GM19025 (cell line): ENCODE data around the gene CEP85L.
A peak's percentile ranks its signal among the peaks of the same experiment; 100 is the strongest.

Source experiments
- ATAC-seq: cut with Tn5 transposase; IDR thresholded peaks from one replicate; pipeline ENCODE4 v1.9.1; 2021; ENCODE audit warnings: mild to moderate bottlenecking, low read depth, moderate library complexity; ENCODE audit not compliant: unreplicated experiment

The CEP85L gene

DNA sequence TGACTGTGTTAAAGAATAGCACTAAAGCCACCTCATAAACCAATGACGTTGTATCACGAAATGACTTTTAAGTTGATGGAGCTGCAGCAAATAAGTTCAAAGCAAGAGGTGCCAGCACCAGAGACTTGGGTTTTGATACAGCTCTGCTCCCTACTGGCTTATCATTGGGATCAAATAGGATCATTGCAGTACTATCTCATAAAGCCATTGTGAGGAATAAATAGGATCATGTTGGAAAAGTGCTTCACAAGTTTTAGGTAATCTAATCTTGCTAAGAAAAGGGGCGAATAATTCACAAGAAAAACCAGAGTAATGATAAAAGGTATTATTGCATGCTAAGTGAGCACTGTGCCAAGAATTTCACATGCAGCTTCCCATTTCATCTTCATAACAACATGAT, 10.4 kb upstream of the CEP85L start:
- no peak for ATAC-seq

- no peak for ATAC-seq
Measured at GRCh38 chr6:118660218-118660569, 8.8 kb upstream of the CEP85L start.

DNA sequence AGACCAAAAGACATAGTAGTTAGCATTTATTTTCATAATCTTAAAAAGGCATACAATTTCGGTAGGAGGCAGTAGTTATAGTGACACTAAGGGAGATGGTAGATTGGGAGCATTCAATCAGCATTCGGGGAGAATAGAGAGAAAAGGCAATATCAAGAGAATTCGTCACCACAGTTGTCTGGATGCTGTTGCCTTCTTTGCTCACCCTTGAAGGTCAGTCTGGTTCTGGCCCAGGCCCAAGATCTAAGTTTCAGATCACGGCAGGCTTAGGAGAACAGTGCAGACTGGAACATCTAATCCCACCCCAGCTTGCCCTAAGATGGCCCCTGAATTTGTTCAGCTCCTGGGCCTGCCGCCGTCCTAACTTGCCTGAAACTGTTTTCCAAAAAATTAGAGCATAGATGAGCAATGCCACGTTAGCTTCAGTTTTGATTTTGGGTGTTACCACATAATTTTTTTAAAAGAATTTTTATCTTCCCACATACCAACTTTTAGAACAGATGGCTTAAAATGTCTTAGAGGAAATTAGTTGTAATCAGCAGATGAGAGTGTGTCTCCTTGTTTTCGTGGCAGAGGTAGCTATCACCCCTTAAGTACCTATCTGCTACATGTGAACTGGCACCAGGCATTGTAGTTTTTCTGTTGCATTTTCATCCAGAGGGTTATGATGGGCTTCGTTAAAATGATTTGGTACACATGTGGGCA, 8.3 kb upstream of the CEP85L start:
- ATAC-seq = no peak

GRCh38 chr6:118656847-118657451, 5.6 kb upstream of the CEP85L start:
- no peak for ATAC-seq

DNA sequence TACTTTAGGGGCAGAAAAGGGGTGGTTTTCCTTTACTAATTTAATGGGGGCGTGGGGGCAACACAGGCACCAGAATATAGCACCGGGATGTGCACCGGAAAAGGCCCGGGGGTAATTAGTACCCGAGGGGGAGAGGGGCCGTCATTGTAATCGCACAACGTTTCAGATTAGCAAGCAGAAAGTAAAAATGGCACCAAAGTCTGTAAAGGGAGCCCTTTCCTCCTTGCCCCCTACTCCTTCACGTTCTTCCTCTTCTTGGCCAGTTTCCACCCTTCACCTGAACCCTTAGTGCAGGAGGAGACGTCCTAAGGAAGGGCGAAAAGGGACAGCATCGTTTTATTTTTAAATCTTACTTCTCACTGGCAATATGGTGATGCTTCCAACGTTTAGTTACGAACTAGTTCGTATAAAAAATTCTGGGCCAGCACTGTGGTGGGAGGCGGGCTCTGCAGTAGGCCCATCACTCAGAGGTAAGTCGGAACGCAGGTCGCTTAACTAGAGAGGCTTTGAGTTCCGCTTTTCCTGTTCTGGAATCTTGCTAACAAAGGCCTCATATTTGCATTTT, 742 bp upstream of the CEP85L start:
- ATAC-seq = no peak

- peak; percentile 17 for ATAC-seq
Measured at GRCh38 chr6:118650582-118651281, 659 bp downstream of the CEP85L start.

DNA sequence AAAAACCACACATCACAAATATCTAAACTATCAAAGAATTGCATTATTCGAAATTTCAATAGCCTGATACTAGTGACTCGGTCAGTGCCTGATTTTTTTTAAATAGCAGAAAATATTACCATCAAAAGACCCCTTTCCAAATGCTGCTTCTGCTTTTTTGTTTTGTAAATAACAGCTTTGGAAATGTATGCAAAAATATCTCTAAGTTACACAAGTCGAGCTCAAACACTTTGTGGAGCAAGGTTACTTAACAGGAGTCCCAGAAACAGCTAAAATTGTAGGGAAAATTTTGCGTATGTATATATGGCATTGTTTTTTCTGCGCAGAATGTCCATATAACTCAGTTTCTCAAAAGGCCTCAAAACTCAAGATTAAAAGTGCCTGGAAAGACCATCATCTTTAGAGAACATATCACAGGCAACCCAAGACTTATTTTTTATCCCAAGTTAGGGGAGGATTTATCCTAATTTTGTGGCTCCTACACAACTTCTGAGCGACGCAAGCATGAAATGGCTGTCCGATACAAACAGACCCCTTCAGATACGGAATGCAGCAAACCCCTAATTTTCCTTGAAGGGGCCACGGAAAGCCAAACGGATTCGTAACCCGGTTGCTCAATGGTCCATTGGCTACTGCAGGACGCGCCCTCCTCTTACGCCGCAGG, 1.3 kb downstream of the CEP85L start:
- no peak for ATAC-seq

DNA sequence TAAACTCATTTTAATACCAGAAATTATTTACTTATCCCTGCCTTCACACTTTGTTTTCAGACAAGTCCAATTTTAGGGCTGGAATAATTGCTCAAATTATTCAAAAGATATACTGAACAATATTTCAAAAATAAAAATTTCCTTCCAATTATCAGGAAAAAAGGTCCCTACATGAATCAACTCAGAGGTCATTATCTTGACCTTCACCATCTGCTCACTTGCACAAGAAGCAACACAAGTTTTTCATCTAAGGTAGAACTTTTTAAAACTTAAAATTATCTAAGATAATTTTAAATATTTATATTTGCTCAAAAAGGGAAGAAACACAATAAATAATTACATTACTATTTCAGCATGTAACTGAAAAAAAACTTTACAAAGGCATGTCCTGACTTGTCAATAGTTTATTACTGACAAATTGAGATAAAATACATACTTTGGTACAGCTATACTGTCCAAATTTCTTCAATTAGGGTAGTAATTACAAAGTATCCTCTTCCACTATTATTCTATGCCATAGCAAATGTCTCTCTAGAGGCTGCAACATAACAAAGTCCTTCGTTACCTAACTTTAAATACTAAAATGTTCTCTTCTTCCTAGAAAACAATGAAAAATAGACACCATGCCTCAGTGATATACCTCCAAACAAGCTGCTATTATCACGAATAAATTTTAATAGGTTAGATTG, 2.4 kb downstream of the CEP85L start:
- no peak for ATAC-seq

GRCh38 chr6:118646977-118647376, 4.4 kb downstream of the CEP85L start:
- no peak for ATAC-seq

GRCh38 chr6:118645395-118645794, 6.0 kb downstream of the CEP85L start:
- no peak for ATAC-seq

DNA sequence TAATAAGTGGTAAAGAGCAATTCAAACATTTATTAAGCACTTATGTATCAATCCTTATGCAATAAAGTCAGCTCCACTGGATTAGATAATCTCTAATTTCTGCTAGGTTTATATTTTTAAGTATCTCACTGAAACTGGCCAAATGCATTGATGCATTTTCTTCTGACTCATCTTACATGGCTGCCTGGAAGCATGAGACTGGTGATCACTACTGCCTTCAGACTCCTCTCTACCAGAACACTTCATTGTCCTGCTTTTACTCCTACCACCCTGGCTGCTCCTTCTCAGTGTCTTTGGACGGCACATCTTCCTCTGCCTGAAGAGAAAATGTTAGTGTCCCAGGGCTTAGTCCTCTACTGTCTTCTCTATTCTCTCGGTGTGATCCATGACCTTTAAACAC, 7.4 kb downstream of the CEP85L start:
- no peak for ATAC-seq

DNA sequence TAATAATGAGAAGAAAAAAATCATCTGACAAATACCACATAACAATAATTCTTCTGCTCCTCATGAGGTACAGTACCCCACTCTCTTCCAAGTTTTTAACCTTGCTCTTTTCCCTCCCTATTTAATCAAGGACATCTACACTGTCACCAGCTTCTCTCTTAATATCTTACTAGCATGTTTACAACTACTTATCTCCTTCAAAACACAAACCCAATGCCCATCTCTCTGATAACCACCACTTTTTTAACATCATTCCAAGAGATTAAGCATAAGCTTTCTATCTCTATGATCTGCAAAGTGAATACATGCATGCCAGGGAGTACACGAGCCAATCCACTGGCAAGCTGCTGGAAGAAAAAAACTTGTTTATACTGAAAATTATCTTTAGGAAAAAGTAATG, 10.3 kb downstream of the CEP85L start:
- no peak for ATAC-seq

DNA sequence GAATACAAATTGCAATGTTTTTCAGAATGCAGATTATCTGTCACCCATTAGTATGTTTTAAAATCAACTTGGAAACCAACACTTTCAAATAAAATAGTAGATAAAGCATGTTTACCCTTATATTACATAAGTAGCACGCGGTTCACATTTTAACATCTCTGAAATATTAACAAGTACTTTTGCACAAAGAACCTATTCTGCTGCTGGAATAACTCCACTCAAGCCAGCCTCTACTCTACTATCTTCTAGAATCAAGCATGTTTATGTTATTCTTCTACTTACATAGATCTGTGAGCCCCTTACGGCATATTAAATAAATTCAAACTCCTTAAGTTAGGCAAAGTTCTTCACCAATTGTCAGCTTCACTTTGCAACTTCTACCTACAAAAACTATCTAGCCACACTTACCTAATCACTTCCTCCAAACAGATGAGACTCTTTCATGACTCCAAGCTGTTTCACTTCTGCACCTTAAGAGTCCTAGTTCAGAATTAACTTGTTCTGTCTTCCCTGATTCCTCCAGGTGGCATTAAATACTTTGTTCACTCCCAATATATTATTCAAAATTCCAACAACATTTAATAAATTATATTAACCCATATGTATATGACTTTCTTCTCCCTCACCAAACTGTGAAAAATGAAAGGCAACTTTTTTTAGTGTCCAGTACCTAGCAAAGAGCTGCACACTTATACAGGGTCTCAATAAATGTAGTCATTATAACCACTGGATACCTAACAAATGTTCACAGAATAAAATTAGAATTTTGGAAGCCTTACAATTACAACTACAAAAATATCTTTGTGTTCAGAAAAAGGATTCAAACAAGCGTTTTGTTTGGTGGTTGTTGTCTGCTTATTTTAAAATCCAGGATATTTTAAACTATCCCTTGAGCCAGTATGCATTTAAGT, 12.1 kb downstream of the CEP85L start:
- peak; percentile 73 for ATAC-seq

- ATAC-seq = no peak
Measured at GRCh38 chr6:118638288-118638687, 13.1 kb downstream of the CEP85L start.

DNA sequence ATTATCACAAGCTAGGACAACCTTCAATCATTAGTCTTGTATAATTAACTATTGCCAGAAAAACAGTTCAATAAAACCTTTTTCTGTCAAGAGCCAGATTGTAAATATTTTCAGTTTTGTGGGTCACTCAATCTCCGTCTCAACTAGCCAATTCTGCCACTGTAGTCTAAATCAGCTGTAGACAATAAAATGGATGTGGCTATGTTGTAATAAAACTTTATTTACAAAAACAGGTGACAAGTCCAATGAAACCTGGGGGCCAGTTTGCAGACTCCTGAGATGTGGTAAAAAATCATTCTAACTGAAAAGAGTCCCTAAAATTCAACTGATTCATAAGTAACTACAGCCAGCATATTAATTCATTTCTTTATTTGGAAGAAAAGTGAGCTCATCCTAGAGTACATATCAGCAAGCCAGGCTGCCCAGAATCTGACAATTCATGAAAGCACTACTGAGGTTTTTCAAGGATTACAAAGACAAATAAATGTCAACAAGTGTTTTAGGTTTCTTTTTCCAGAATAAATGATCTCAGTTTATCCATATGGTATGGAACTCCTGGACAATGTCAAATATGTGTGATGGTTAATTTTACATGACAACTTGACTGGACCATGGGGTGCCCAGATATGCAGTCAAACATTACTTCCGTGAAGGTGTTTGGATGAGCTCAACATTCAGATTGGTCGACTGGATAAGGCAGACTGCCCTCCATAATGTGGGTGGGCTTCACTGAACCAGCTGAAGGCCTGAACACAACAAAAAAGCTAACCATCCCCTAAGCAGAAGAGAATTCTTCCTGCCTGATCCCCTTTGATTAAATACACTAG, 15.3 kb downstream of the CEP85L start:
- no peak for ATAC-seq

- ATAC-seq = no peak
Measured at GRCh38 chr6:118632359-118632758, 19.0 kb downstream of the CEP85L start.

DNA sequence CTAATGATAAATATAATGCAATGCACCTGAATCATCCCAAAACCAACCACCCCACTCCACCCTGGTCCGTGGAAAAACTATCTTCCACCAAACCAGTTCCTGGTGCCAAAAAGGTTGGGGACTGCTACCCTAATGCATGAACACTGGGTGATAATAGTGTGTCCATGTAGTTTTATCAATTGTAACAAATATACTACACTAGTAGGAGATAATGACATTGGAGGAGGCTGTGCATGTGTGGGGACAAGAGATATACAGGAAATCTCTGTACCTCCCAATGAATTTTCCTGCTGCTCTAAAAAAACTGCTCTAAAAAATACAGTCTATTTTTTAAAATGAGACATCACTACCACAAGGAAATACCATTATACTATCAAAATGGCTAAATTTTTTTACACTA, 20.5 kb downstream of the CEP85L start:
- ATAC-seq = no peak

DNA sequence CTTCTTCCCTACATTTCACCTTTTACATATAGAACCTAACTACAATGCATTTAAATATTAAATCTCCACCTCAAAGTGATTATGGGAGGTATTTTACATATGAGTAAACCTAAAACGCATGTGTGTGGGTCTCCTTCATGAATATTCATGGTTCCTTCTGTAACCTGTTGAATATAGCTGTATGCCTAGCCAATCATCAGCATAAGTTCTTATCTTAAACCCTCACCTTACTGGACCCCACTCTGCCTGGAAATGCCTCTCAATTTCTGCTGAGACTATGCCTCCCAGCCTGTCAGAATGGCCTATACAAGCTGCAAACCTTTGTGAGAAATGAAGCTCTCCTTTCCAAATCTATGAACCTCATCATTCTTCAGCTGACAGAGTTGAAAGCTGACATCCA, 21.3 kb downstream of the CEP85L start:
- no peak for ATAC-seq

DNA sequence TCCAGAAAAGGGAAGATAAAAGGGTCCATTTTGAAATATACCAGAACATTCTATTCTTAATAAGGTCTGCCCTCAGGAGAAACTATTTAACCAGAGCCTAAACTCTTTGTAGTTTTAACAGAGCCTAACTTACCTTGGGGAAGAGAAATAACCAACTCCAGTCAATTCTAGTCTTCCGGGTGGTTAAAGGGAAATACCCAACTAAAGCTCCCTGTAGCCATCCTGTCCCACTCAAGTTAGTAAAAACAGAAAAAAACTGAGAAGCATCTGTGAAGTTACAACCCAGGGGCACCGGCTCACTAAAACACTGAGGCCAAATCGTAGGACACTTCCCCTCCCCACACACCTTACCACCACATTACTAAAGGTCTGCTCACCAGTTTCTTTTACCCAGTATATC, 23.7 kb downstream of the CEP85L start:
- ATAC-seq = no peak
